B cell (primary cell): ENCODE measurements around the gene SMR3A.

Experiments used
- EZH2 ChIP-seq: IDR thresholded peaks from 2 replicates; pipeline ENCODE4 v1.6.1; 2012; ENCODE audit warnings: borderline replicate concordance, low read depth, mild to moderate bottlenecking, moderate library complexity, low read length; ENCODE audit not compliant: insufficient read depth, poor library complexity, severe bottlenecking
- TF ChIP-seq, protein P1 (sequence below): fragments of 200-600 bp; IDR thresholded peaks from one replicate; pipeline ENCODE4 v1.8.0; 2022; ENCODE audit warnings: antibody characterized with exemption, mild to moderate bottlenecking

DNA sequence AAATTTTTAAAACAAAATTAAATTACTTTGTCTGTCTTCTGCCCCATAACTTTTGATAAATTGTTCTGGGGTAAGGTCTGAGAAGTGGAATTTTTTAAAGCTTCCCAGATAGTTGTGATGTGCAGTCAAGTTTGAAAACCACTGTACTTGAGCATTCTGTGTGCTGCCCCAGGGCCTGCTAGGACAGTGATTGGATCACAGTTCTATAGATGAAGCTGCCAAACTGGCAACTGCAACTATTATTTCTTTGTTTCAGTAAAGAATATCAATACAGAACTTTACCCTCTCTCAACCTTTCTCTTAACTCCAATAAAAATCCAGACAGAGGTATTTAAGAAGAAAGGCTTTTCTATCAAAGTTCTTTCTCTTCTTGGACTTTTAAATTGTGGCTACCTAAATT is 37.0 kb downstream of the SMR3A start, which contains the start of gene OPRPN:
- TF ChIP-seq, protein P1, sequence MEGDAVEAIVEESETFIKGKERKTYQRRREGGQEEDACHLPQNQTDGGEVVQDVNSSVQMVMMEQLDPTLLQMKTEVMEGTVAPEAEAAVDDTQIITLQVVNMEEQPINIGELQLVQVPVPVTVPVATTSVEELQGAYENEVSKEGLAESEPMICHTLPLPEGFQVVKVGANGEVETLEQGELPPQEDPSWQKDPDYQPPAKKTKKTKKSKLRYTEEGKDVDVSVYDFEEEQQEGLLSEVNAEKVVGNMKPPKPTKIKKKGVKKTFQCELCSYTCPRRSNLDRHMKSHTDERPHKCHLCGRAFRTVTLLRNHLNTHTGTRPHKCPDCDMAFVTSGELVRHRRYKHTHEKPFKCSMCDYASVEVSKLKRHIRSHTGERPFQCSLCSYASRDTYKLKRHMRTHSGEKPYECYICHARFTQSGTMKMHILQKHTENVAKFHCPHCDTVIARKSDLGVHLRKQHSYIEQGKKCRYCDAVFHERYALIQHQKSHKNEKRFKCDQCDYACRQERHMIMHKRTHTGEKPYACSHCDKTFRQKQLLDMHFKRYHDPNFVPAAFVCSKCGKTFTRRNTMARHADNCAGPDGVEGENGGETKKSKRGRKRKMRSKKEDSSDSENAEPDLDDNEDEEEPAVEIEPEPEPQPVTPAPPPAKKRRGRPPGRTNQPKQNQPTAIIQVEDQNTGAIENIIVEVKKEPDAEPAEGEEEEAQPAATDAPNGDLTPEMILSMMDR = no peak
- TF ChIP-seq EZH2 = no peak
